Calu3 (cell line): Measurements from ENCODE around the gene YTHDC1. TPM values are rescaled to one million over a fixed set of nuclear protein-coding genes. Genes with fewer than 3 reads are reported as not detected.
A peak's percentile ranks its signal among the peaks of the same experiment; 100 is the strongest.

Experiments used
- BruUV-seq: library from RNA; stranded (reverse); fragments of 400-500 nt; replicated peaks from 2 replicates; lab custom pipeline; 2021; lab: Mats Ljungman, UMichigan
- CTCF ChIA-PET: fragments of 300-600 bp; sonication (Branson Sonifier 250); formaldehyde crosslinking; loops from one replicate; lab custom pipeline; 2022; ENCODE audit warnings: antibody characterized with exemption; lab: Charles Lee
- DNase-seq: peaks from one replicate; pipeline ENCODE4 v3.0.0; 2022
- H3K27ac Mint-ChIP-seq: one replicate; pipeline ENCODE4 v1.8.0; 2022; ENCODE audit warnings: mixed read lengths; ENCODE audit not compliant: unreplicated experiment
- H3K27me3 Mint-ChIP-seq: one replicate; pipeline ENCODE4 v1.8.0; 2022; ENCODE audit warnings: mixed read lengths; ENCODE audit not compliant: unreplicated experiment
- H3K36me3 Mint-ChIP-seq: one replicate; pipeline ENCODE4 v1.8.0; 2022; ENCODE audit warnings: mild to moderate bottlenecking, moderate library complexity, mixed read lengths; ENCODE audit not compliant: insufficient read depth, unreplicated experiment
- H3K4me1 Mint-ChIP-seq: one replicate; pipeline ENCODE4 v1.8.0; 2022; ENCODE audit warnings: mild to moderate bottlenecking, low read depth, mixed read lengths; ENCODE audit not compliant: unreplicated experiment
- H3K4me3 Mint-ChIP-seq: one replicate; pipeline ENCODE4 v1.8.0; 2022; ENCODE audit warnings: mild to moderate bottlenecking, low read depth, moderate library complexity, mixed read lengths; ENCODE audit not compliant: unreplicated experiment
- H3K9me3 Mint-ChIP-seq: one replicate; pipeline ENCODE4 v1.8.0; 2022; ENCODE audit warnings: low read depth, mixed read lengths; ENCODE audit not compliant: unreplicated experiment
- intact Hi-C: fragments of 100-400 bp; cut with micrococcal nuclease; formaldehyde crosslinking; loops from one replicate; pipeline ENCODE4 v1.10.0; 2022; ENCODE audit not compliant: unreplicated experiment
- total RNA-seq: library from RNA; stranded (reverse); gene quantifications from 2 replicates; pipeline ENCODE4 v1.2.3, GENCODE V29; 2022
- TF ChIP-seq, protein P1 (sequence below): fragments of 200-600 bp; IDR thresholded peaks from one replicate; pipeline ENCODE4 v1.8.0; 2022; ENCODE audit warnings: antibody characterized with exemption; ENCODE audit not compliant: unreplicated experiment

The YTHDC1 gene
- total RNA-seq, 1 experiment from 2014 or later, result 68.6 TPM

DNA sequence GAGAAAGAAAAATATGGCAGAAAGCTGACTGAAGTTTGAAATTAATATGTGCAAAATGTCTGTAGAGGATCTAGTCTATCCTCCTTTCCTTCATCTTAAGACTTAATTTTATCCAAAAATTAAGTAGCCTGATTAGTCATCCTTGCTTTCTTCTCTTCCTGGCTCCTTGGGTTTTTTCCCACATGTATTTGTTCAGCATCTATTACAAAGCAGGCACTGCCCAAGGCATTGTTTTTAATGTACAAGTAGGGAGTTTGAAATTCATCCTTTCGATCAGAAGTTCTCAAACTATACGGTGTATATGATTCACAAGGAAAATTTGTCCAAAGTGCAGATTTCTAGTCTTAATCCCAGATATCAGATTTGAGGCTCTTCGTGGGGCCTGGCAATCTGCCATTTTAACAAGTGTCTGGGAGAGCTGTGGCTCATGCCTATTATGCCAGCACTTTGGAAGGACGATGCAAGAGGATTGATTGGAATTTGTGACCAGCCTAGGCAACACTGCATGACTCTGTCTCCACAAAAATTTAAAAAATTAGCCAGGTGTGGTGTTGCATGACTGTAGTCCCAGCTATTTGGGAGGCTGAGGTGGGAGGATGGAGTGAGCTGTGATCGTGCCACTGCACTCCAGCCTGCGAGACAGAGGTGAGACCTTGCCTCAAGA, 19.4 kb upstream of the YTHDC1 start:
- Mint-ChIP-seq H3K4me1 (peaks cover 12% of the 10 kb centered on the region), H3K27ac (peak overlapping the region; percentile 88), H3K9me3 (peaks cover 5% of the 10 kb centered on the region), H3K27me3 (no peaks in the 10 kb centered on the region), H3K4me3 (peak overlapping the region; percentile 52), H3K36me3 (peaks cover 19% of the 10 kb centered on the region)
- TF ChIP-seq, protein P1, sequence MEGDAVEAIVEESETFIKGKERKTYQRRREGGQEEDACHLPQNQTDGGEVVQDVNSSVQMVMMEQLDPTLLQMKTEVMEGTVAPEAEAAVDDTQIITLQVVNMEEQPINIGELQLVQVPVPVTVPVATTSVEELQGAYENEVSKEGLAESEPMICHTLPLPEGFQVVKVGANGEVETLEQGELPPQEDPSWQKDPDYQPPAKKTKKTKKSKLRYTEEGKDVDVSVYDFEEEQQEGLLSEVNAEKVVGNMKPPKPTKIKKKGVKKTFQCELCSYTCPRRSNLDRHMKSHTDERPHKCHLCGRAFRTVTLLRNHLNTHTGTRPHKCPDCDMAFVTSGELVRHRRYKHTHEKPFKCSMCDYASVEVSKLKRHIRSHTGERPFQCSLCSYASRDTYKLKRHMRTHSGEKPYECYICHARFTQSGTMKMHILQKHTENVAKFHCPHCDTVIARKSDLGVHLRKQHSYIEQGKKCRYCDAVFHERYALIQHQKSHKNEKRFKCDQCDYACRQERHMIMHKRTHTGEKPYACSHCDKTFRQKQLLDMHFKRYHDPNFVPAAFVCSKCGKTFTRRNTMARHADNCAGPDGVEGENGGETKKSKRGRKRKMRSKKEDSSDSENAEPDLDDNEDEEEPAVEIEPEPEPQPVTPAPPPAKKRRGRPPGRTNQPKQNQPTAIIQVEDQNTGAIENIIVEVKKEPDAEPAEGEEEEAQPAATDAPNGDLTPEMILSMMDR, result no peak
- intact Hi-C loops, result loop anchor here (2.0 kb wide), 1 partner anchor 22 kb away; no protein-coding TSS in a partner anchor
- BruUV-seq, result no TSS peak
- DNase-seq, result peak; percentile 66
- CTCF ChIA-PET, result no interaction called here

DNA sequence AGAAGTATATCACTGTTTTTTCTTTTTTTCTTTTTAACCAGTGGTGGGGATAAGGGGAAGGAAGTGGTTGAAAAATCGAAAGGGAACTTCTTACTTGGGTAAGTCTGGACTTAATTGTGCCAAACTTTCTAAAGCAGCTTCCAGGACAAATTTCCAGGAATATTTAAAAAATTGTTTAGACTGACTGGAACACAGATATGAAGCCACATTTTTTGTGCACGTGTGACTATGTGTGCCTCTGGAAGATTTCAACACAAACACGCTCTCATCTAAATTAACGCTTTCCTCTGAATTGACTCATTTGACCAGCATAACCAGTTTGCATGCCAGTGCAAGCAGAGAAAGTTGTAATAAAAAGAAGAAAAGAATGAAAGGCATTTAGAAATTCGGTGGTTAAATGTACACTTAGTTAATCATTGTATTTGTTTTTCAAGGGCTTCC, 18.8 kb upstream of the YTHDC1 start:
- Mint-ChIP-seq H3K36me3 (peaks cover 25% of the 10 kb centered on the region), H3K27ac (peak overlapping the region; percentile 88), H3K4me1 (peaks cover 12% of the 10 kb centered on the region), H3K27me3 (no peaks in the 10 kb centered on the region), H3K4me3 (peak overlapping the region; percentile 52), H3K9me3 (peaks cover 9% of the 10 kb centered on the region)
- intact Hi-C loops, result loop anchor here (2.0 kb wide), 1 partner anchor 22 kb away; no protein-coding TSS in a partner anchor
- CTCF ChIA-PET, result interaction anchor here (0.7 kb wide), 1 partner anchor 73 kb away, joined by 3 read pairs; no protein-coding TSS in a partner anchor
- TF ChIP-seq, protein P1, result no peak
- DNase-seq, result peak; percentile 40
- no TSS peak for BruUV-seq

DNA sequence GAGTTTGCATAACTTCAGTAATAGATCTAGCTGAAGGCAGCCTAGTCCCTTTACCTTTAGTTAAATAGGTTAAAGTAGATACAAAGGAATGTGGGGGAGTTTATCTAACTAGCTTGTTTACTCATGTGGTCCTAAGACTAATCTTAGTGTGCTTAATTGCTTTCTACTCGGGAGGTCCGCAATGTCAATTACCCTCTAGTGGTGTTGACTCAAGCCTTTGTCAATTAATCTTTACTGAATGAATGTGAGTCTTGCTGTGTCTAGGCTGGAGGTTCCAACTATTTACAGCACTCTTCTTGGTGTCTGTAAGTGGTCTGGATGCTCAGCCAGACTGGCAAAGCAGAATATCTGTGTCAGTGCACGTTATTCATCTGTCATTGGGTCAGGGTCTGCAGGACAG, 17.9 kb upstream of the YTHDC1 start:
- Mint-ChIP-seq H3K9me3 (peaks cover 10% of the 10 kb centered on the region), H3K4me1 (peaks cover 12% of the 10 kb centered on the region), H3K36me3 (peaks cover 25% of the 10 kb centered on the region), H3K4me3 (no peak overlapping the region), H3K27me3 (no peaks in the 10 kb centered on the region), H3K27ac (no peak overlapping the region)
- TF ChIP-seq, protein P1, result no peak
- CTCF ChIA-PET, result interaction anchor here (0.7 kb wide), 1 partner anchor 72 kb away, joined by 3 read pairs; no protein-coding TSS in a partner anchor
- no TSS peak for BruUV-seq
- DNase-seq, result no peak
- intact Hi-C loops, result loop anchor here (2.0 kb wide), 1 partner anchor 21 kb away; no protein-coding TSS in a partner anchor

DNA sequence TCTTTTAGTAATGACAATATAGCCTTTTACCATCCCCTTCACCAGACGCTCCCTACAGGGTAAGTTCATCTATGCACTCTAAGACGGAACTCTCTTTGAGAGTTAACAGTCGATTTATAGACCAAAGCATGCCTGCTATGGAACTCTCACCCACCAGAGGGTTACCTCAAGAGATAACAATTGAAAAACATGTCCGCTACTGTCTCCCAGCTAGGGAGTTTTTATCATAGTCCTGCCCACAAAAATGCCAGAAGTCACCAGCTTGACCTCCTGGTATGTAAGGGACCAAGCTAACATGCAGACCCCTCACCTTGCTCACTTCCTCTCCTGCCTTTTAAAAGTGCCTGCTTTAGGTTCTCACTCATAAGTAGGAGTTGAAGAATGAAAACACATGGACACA, 16.7 kb upstream of the YTHDC1 start:
- Mint-ChIP-seq H3K27ac (no peak overlapping the region), H3K4me1 (peaks cover 12% of the 10 kb centered on the region), H3K4me3 (no peak overlapping the region), H3K27me3 (no peaks in the 10 kb centered on the region), H3K36me3 (peaks cover 25% of the 10 kb centered on the region), H3K9me3 (peaks cover 10% of the 10 kb centered on the region)
- CTCF ChIA-PET, result no interaction called here
- intact Hi-C loops, result no loop called here
- TF ChIP-seq, protein P1, result no peak
- BruUV-seq, result no TSS peak
- DNase-seq, result no peak
